ENCODE measurements around the gene TGM4.
A peak's percentile ranks its signal among the peaks of the same experiment; 100 is the strongest.

Gene TGM4

DNA sequence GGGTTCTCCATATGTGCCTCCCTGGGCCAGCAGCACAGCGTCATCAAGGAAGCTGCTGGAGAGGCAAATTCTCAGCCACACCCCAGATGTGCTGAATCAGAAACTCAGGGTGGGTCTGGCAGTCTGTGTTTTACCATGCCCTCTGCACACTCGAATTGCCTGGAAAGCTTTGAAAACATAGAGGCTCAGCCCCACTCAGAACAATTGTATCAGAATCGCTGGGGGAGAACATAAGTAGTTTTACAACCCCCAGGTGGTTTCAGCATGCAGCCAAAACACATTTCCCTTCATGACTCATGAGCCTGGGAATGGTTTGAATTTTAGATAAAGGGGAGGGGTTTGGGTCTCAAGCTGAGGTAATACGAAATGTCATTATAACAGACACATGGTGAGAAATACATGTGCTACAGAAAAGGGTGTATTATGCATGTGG lies 9.6 kb downstream of the TGM4 start (continued):
- TF ChIP-seq, protein P1, sequence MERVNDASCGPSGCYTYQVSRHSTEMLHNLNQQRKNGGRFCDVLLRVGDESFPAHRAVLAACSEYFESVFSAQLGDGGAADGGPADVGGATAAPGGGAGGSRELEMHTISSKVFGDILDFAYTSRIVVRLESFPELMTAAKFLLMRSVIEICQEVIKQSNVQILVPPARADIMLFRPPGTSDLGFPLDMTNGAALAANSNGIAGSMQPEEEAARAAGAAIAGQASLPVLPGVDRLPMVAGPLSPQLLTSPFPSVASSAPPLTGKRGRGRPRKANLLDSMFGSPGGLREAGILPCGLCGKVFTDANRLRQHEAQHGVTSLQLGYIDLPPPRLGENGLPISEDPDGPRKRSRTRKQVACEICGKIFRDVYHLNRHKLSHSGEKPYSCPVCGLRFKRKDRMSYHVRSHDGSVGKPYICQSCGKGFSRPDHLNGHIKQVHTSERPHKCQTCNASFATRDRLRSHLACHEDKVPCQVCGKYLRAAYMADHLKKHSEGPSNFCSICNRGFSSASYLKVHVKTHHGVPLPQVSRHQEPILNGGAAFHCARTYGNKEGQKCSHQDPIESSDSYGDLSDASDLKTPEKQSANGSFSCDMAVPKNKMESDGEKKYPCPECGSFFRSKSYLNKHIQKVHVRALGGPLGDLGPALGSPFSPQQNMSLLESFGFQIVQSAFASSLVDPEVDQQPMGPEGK (tag by site-specific recombination; IDR thresholded peaks at IDR 0.05), result peak; percentile 45
- no peak for TF ChIP-seq TCF7L2 (IDR thresholded peaks at IDR 0.05; ENCODE audit: borderline replicate concordance, low read depth, low read length)
- TF ChIP-seq ZNF660 (tag by site-specific recombination; IDR thresholded peaks at IDR 0.05), result peak; percentile 60; the same call in 1 of the 2 replicates
- TF ChIP-seq, protein P2, sequence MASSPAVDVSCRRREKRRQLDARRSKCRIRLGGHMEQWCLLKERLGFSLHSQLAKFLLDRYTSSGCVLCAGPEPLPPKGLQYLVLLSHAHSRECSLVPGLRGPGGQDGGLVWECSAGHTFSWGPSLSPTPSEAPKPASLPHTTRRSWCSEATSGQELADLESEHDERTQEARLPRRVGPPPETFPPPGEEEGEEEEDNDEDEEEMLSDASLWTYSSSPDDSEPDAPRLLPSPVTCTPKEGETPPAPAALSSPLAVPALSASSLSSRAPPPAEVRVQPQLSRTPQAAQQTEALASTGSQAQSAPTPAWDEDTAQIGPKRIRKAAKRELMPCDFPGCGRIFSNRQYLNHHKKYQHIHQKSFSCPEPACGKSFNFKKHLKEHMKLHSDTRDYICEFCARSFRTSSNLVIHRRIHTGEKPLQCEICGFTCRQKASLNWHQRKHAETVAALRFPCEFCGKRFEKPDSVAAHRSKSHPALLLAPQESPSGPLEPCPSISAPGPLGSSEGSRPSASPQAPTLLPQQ (tag by site-specific recombination; IDR thresholded peaks at IDR 0.05), result peak; percentile 44; the same call in 1 of the 2 replicates
- TF ChIP-seq ZNF335 (tag by site-specific recombination; conservative IDR thresholded peaks at IDR 0.05), result peak; percentile 83
- peak; percentile 88 for TF ChIP-seq ZNF629 (tag by site-specific recombination; IDR thresholded peaks at IDR 0.05)
- TF ChIP-seq ZNF580 (tag by site-specific recombination; IDR thresholded peaks at IDR 0.05), result no peak
- peak; percentile 56; the same call in 1 of the 2 replicates for TF ChIP-seq TSHZ1 (tag by site-specific recombination; IDR thresholded peaks at IDR 0.05; ENCODE audit: borderline replicate concordance)
- peak; percentile 72 for TF ChIP-seq ZIC2 (tag by site-specific recombination; IDR thresholded peaks at IDR 0.05)
- no peak for TF ChIP-seq ZNF324 (tag by site-specific recombination; IDR thresholded peaks at IDR 0.05)
- no peak for TF ChIP-seq ZNF626 (tag by site-specific recombination; IDR thresholded peaks at IDR 0.05)
- TF ChIP-seq SP7 (tag by site-specific recombination; IDR thresholded peaks at IDR 0.05), result peak; percentile 68
- TF ChIP-seq, protein P3, sequence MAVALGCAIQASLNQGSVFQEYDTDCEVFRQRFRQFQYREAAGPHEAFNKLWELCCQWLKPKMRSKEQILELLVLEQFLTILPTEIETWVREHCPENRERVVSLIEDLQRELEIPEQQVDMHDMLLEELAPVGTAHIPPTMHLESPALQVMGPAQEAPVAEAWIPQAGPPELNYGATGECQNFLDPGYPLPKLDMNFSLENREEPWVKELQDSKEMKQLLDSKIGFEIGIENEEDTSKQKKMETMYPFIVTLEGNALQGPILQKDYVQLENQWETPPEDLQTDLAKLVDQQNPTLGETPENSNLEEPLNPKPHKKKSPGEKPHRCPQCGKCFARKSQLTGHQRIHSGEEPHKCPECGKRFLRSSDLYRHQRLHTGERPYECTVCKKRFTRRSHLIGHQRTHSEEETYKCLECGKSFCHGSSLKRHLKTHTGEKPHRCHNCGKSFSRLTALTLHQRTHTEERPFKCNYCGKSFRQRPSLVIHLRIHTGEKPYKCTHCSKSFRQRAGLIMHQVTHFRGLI (tag by site-specific recombination; IDR thresholded peaks at IDR 0.05), result peak; percentile 61; the same call in 1 of the 2 replicates
- no peak for TF ChIP-seq ZNF114 (tag by site-specific recombination; IDR thresholded peaks at IDR 0.05)
- TF ChIP-seq, protein P4, sequence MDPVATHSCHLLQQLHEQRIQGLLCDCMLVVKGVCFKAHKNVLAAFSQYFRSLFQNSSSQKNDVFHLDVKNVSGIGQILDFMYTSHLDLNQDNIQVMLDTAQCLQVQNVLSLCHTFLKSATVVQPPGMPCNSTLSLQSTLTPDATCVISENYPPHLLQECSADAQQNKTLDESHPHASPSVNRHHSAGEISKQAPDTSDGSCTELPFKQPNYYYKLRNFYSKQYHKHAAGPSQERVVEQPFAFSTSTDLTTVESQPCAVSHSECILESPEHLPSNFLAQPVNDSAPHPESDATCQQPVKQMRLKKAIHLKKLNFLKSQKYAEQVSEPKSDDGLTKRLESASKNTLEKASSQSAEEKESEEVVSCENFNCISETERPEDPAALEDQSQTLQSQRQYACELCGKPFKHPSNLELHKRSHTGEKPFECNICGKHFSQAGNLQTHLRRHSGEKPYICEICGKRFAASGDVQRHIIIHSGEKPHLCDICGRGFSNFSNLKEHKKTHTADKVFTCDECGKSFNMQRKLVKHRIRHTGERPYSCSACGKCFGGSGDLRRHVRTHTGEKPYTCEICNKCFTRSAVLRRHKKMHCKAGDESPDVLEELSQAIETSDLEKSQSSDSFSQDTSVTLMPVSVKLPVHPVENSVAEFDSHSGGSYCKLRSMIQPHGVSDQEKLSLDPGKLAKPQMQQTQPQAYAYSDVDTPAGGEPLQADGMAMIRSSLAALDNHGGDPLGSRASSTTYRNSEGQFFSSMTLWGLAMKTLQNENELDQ (tag by site-specific recombination; IDR thresholded peaks at IDR 0.05; ENCODE audit: low read depth), result no peak
- peak; percentile 64; the same call in 1 of the 2 replicates for TF ChIP-seq ZBTB44 (tag by site-specific recombination; IDR thresholded peaks at IDR 0.05)
- no peak for TF ChIP-seq PRDM1 (tag by site-specific recombination; IDR thresholded peaks at IDR 0.05)
- TF ChIP-seq KLF1 (tag by site-specific recombination; IDR thresholded peaks at IDR 0.05), result peak; percentile 61
- TF ChIP-seq GLIS2 (tag by site-specific recombination; IDR thresholded peaks at IDR 0.05), result peak; percentile 43
- no peak for TF ChIP-seq OSR2 (tag by site-specific recombination; IDR thresholded peaks at IDR 0.05)
- TF ChIP-seq, protein P5, sequence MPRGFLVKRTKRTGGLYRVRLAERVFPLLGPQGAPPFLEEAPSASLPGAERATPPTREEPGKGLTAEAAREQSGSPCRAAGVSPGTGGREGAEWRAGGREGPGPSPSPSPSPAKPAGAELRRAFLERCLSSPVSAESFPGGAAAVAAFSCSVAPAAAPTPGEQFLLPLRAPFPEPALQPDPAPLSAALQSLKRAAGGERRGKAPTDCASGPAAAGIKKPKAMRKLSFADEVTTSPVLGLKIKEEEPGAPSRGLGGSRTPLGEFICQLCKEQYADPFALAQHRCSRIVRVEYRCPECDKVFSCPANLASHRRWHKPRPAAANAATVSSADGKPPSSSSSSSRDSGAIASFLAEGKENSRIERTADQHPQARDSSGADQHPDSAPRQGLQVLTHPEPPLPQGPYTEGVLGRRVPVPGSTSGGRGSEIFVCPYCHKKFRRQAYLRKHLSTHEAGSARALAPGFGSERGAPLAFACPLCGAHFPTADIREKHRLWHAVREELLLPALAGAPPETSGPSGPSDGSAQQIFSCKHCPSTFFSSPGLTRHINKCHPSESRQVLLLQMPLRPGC (tag by site-specific recombination; IDR thresholded peaks at IDR 0.05), result peak; percentile 45; the same call in 1 of the 2 replicates

Measured in HEK293 (cell line).